Fibroblast of lung (primary cell): ENCODE measurements around the gene NUB1.

Experiments
- EZH2 ChIP-seq: IDR thresholded peaks from 2 replicates; pipeline ENCODE4 v1.5.1; 2012; ENCODE audit warnings: low read length, control low read depth, mild to moderate bottlenecking; ENCODE audit errors: missing control alignments
- TF ChIP-seq, protein P1 (sequence below), 2 donors: IDR thresholded peaks in 1 of 2; conservative IDR thresholded peaks in 1 of 2; 1 replicate in 1 of 2; 2 replicates in 1 of 2; pipeline ENCODE4 v1.5.1; 2011 to 2012; ENCODE audit warnings: low read length in 2 of 2, control low read depth in 1 of 2, inconsistent platforms in 1 of 2, low read depth in 1 of 2, mild to moderate bottlenecking in 1 of 2

DNA sequence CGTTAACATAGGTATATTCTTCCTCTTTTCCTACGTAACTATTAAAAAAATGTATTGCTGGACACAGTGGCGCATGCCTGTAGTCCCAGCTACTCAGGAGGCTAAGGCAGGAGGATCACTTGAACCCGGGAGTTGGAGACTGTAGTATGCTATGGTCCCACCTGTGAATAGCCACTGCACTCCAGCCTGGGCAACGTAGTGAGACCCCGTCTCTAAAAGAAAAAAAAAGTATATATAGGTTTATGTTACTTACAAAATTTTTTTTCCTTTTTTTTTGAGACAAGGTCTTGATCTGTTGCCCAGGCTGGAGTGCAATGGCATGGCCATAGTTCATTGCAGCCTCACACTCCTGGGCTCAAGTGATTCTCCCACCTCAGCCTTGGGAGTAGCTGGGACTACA, 5.6 kb downstream of the NUB1 start:
- TF ChIP-seq, protein P1, sequence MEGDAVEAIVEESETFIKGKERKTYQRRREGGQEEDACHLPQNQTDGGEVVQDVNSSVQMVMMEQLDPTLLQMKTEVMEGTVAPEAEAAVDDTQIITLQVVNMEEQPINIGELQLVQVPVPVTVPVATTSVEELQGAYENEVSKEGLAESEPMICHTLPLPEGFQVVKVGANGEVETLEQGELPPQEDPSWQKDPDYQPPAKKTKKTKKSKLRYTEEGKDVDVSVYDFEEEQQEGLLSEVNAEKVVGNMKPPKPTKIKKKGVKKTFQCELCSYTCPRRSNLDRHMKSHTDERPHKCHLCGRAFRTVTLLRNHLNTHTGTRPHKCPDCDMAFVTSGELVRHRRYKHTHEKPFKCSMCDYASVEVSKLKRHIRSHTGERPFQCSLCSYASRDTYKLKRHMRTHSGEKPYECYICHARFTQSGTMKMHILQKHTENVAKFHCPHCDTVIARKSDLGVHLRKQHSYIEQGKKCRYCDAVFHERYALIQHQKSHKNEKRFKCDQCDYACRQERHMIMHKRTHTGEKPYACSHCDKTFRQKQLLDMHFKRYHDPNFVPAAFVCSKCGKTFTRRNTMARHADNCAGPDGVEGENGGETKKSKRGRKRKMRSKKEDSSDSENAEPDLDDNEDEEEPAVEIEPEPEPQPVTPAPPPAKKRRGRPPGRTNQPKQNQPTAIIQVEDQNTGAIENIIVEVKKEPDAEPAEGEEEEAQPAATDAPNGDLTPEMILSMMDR (conservative IDR thresholded peaks at IDR 0.05 in 1 of 2, IDR thresholded peaks at IDR 0.05 in 1 of 2; ENCODE audit: low read depth in 1 of 2, low read length in 2 of 2) = no peak
- no peak for TF ChIP-seq EZH2
